KMS-11 (cell line): ENCODE results near the gene GRHPR.

ENCODE experiments used
- H2AFZ ChIP-seq: fragments of 200-600 bp; sonication (generic); 2 replicates; pipeline ENCODE4 v1.6.1; 2016; ENCODE audit warnings: antibody characterized with exemption, mixed run types, low read depth
- H3K27ac ChIP-seq: fragments of 200-600 bp; sonication (generic); 2 replicates; pipeline ENCODE4 v1.6.1; 2016; ENCODE audit warnings: mild to moderate bottlenecking, mixed run types
- H3K27me3 ChIP-seq: fragments of 200-600 bp; sonication (generic); 2 replicates; pipeline ENCODE4 v1.6.1; 2017; ENCODE audit warnings: mild to moderate bottlenecking, low read depth, mixed run types, moderate library complexity; ENCODE audit not compliant: insufficient read depth
- H3K36me3 ChIP-seq: fragments of 200-600 bp; sonication (generic); 2 replicates; pipeline ENCODE4 v1.6.1; 2017; ENCODE audit warnings: mild to moderate bottlenecking, mixed run types; ENCODE audit not compliant: insufficient read depth
- H3K4me1 ChIP-seq: fragments of 200-600 bp; sonication (generic); 2 replicates; pipeline ENCODE4 v1.6.1; 2016; ENCODE audit warnings: mild to moderate bottlenecking, low read depth, mixed run types; ENCODE audit not compliant: poor library complexity, severe bottlenecking
- H3K4me2 ChIP-seq: fragments of 200-600 bp; sonication (generic); 2 replicates; pipeline ENCODE4 v1.7.0; 2016; ENCODE audit warnings: mild to moderate bottlenecking, mixed run types
- H3K4me3 ChIP-seq: fragments of 200-600 bp; sonication (generic); IDR thresholded peaks from 2 replicates; pipeline ENCODE4 v1.6.1; 2017; ENCODE audit warnings: low read depth, low read length, mixed read lengths; ENCODE audit not compliant: insufficient read depth
- H3K79me2 ChIP-seq: fragments of 200-600 bp; sonication (generic); 2 replicates; pipeline ENCODE4 v1.6.1; 2016; ENCODE audit warnings: low read depth, mixed run types; ENCODE audit not compliant: insufficient read depth
- H3K9ac ChIP-seq: fragments of 200-600 bp; sonication (generic); 2 replicates; pipeline ENCODE4 v1.6.1; 2016; ENCODE audit warnings: mild to moderate bottlenecking, mixed run types
- H4K20me1 ChIP-seq: fragments of 200-600 bp; sonication (generic); 2 replicates; pipeline ENCODE4 v1.6.1; 2016; ENCODE audit warnings: mild to moderate bottlenecking, mixed run types; ENCODE audit not compliant: insufficient read depth
- CTCF ChIP-seq: fragments of 200-600 bp; sonication (generic); conservative IDR thresholded peaks from 2 replicates; pipeline ENCODE4 v1.6.1; 2017; ENCODE audit warnings: low read depth, mild to moderate bottlenecking, antibody characterized with exemption, low read length, moderate library complexity, mixed read lengths

The GRHPR gene

GRCh38 chr9:37436540-37436939 is 14.0 kb downstream of the GRHPR start:
- H3K4me2 ChIP-seq = no peak overlapping the region
- no peaks in the 10 kb centered on the region for H3K79me2 ChIP-seq
- H3K4me3 ChIP-seq = no peak overlapping the region
- no peak overlapping the region for H3K9ac ChIP-seq
- H3K27ac ChIP-seq = no peak overlapping the region
- no peaks in the 10 kb centered on the region for H3K27me3 ChIP-seq
- TF ChIP-seq CTCF = no peak
- no peak overlapping the region for H2AFZ ChIP-seq
- peaks cover 7% of the 10 kb centered on the region for H3K4me1 ChIP-seq
- H3K36me3 ChIP-seq = no peaks in the 10 kb centered on the region
- H4K20me1 ChIP-seq = no peaks in the 10 kb centered on the region

- Histone ChIP-seq H4K20me1 (no peaks in the 10 kb centered on the region), H3K9ac (no peak overlapping the region), H3K4me2 (no peak overlapping the region), H3K36me3 (no peaks in the 10 kb centered on the region), H3K79me2 (no peaks in the 10 kb centered on the region), H3K27me3 (no peaks in the 10 kb centered on the region), H3K4me1 (peaks cover 7% of the 10 kb centered on the region), H2AFZ (no peak overlapping the region), H3K27ac (no peak overlapping the region), H3K4me3 (no peak overlapping the region)
- no peak for TF ChIP-seq CTCF
Observed at GRCh38 chr9:37437010-37437409, 14.5 kb downstream of the GRHPR start.

DNA sequence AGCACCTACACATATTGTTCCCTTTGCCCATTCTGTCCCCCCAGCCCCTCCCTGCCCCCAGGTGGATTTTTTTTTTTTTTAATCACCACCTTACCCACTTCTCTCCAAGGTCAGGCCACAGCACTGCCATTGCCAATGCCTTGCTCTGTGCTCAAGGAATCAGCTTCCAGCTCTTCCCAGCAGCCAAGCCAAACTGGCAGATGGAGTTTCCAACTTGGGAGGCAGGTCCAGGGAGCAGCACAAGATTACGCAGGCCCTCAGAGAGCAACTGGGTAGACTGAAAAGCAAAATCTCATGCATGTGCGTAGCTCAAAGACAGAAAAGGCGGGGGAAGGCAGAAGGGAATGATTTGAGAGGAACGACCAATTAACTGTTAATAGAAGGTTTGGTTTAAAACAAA is 15.1 kb downstream of the GRHPR start:
- no peak overlapping the region for H3K4me3 ChIP-seq
- no peak for TF ChIP-seq CTCF
- no peaks in the 10 kb centered on the region for H4K20me1 ChIP-seq
- no peak overlapping the region for H2AFZ ChIP-seq
- H3K4me2 ChIP-seq = no peak overlapping the region
- H3K27ac ChIP-seq = no peak overlapping the region
- no peaks in the 10 kb centered on the region for H3K27me3 ChIP-seq
- no peaks in the 10 kb centered on the region for H3K79me2 ChIP-seq
- no peaks in the 10 kb centered on the region for H3K36me3 ChIP-seq
- H3K4me1 ChIP-seq = peaks cover 7% of the 10 kb centered on the region
- no peak overlapping the region for H3K9ac ChIP-seq

DNA sequence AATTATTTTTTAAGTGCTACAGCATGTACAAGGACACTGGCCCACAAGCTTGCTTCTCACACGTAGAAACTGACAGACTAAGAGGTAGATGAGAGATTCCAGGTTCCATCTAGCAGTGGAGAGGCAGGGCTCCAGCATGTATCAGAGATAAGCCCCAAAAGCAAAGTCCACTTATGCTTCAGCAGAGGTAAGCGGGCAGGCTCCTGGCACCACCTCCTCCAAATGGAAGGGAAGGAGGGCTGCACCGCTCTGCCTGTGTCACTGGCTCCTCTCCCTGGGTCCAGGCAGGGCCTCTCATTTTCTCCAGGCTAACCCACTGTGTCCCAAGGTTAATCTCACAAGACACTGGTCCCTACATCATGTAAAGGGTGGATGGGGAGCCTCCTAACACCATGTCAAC is 15.9 kb downstream of the GRHPR start:
- Histone ChIP-seq H3K4me2 (no peak overlapping the region), H3K4me1 (peaks cover 7% of the 10 kb centered on the region), H3K4me3 (no peak overlapping the region), H3K9ac (no peak overlapping the region), H3K27me3 (no peaks in the 10 kb centered on the region), H3K36me3 (no peaks in the 10 kb centered on the region), H4K20me1 (no peaks in the 10 kb centered on the region), H3K27ac (no peak overlapping the region), H3K79me2 (no peaks in the 10 kb centered on the region), H2AFZ (no peak overlapping the region)
- no peak for TF ChIP-seq CTCF
